Liver (tissue), 3 donors: ENCODE results near the gene KIAA1586.

Source experiments
- ATF3 ChIP-seq: IDR thresholded peaks from 2 replicates; pipeline ENCODE4 v1.6.1; 2016; ENCODE audit warnings: antibody characterized with exemption
- EGR1 ChIP-seq, 2 donors: IDR thresholded peaks; 2 replicates each; pipeline ENCODE4 v1.6.1; 2016 to 2018; ENCODE audit warnings: antibody characterized with exemption in 2 of 2, low read depth in 2 of 2
- GABPA ChIP-seq, 2 donors: IDR thresholded peaks in 1 of 2; conservative IDR thresholded peaks in 1 of 2; 2 replicates each; pipeline ENCODE4 v1.6.1; 2016; ENCODE audit warnings: antibody characterized with exemption in 2 of 2, mild to moderate bottlenecking in 1 of 2, moderate library complexity in 1 of 2
- JUND ChIP-seq, 2 donors: IDR thresholded peaks; 2 replicates each; pipeline ENCODE4 v1.6.1; 2016; ENCODE audit warnings: antibody characterized with exemption in 2 of 2
- MAX ChIP-seq: IDR thresholded peaks from 2 replicates; pipeline ENCODE4 v1.6.1; 2016; ENCODE audit warnings: antibody characterized with exemption
- TAF1 ChIP-seq: conservative IDR thresholded peaks from 2 replicates; pipeline ENCODE4 v1.6.1; 2016; ENCODE audit warnings: antibody characterized with exemption, mild to moderate bottlenecking
- YY1 ChIP-seq: IDR thresholded peaks from 2 replicates; pipeline ENCODE4 v1.6.1; 2016; ENCODE audit warnings: antibody characterized with exemption, mild to moderate bottlenecking
- TF ChIP-seq, protein P1 (sequence below): IDR thresholded peaks from 2 replicates; pipeline ENCODE4 v1.6.1; 2016; ENCODE audit warnings: antibody characterized with exemption
- TF ChIP-seq, protein P2 (sequence below): fragments of 150-350 bp; IDR thresholded peaks from 2 replicates; pipeline ENCODE4 v1.5.1; 2017; ENCODE audit warnings: improper control_type of control experiment, low read depth, low read length; ENCODE audit not compliant: missing input control
- TF ChIP-seq, protein P3 (sequence below): IDR thresholded peaks from 2 replicates; pipeline ENCODE4 v1.6.1; 2016; ENCODE audit warnings: antibody characterized with exemption, mild to moderate bottlenecking
- donor health status: healthy.
- donor health status: healthy.

DNA sequence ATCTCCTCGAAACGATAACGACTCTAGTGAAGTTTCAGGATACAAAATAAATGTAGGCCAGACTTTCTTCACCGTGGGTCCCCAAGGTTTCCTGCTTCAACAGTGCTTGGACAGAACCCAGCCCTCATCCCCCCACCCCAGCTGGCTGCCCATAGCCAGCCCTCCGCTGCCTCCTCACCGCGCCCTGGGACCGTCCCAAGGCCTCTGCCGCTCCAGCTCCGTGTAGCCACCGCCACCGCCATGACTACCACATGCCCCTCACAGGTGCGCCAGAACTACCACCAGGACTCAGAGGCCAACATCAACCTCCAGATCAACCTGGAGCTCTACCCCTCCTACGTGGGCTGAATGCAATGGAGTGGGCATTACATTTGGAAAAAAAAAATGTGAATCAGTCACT lies 42.2 kb upstream of the KIAA1586 start:
- TF ChIP-seq GABPA (IDR thresholded peaks at IDR 0.05 in 1 of 2, conservative IDR thresholded peaks at IDR 0.05 in 1 of 2) = no peak
- TF ChIP-seq, protein P1, sequence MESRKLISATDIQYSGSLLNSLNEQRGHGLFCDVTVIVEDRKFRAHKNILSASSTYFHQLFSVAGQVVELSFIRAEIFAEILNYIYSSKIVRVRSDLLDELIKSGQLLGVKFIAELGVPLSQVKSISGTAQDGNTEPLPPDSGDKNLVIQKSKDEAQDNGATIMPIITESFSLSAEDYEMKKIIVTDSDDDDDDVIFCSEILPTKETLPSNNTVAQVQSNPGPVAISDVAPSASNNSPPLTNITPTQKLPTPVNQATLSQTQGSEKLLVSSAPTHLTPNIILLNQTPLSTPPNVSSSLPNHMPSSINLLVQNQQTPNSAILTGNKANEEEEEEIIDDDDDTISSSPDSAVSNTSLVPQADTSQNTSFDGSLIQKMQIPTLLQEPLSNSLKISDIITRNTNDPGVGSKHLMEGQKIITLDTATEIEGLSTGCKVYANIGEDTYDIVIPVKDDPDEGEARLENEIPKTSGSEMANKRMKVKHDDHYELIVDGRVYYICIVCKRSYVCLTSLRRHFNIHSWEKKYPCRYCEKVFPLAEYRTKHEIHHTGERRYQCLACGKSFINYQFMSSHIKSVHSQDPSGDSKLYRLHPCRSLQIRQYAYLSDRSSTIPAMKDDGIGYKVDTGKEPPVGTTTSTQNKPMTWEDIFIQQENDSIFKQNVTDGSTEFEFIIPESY = no peak
- TF ChIP-seq, protein P2, sequence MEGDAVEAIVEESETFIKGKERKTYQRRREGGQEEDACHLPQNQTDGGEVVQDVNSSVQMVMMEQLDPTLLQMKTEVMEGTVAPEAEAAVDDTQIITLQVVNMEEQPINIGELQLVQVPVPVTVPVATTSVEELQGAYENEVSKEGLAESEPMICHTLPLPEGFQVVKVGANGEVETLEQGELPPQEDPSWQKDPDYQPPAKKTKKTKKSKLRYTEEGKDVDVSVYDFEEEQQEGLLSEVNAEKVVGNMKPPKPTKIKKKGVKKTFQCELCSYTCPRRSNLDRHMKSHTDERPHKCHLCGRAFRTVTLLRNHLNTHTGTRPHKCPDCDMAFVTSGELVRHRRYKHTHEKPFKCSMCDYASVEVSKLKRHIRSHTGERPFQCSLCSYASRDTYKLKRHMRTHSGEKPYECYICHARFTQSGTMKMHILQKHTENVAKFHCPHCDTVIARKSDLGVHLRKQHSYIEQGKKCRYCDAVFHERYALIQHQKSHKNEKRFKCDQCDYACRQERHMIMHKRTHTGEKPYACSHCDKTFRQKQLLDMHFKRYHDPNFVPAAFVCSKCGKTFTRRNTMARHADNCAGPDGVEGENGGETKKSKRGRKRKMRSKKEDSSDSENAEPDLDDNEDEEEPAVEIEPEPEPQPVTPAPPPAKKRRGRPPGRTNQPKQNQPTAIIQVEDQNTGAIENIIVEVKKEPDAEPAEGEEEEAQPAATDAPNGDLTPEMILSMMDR = no peak
- TF ChIP-seq YY1 = no peak
- no peak for TF ChIP-seq ATF3
- TF ChIP-seq TAF1 = no peak
- no peak for TF ChIP-seq JUND (IDR thresholded peaks at IDR 0.05)
- TF ChIP-seq MAX = no peak
- no peak for TF ChIP-seq EGR1 (IDR thresholded peaks at IDR 0.05; ENCODE audit: low read depth in 2 of 2)
- TF ChIP-seq, protein P3, sequence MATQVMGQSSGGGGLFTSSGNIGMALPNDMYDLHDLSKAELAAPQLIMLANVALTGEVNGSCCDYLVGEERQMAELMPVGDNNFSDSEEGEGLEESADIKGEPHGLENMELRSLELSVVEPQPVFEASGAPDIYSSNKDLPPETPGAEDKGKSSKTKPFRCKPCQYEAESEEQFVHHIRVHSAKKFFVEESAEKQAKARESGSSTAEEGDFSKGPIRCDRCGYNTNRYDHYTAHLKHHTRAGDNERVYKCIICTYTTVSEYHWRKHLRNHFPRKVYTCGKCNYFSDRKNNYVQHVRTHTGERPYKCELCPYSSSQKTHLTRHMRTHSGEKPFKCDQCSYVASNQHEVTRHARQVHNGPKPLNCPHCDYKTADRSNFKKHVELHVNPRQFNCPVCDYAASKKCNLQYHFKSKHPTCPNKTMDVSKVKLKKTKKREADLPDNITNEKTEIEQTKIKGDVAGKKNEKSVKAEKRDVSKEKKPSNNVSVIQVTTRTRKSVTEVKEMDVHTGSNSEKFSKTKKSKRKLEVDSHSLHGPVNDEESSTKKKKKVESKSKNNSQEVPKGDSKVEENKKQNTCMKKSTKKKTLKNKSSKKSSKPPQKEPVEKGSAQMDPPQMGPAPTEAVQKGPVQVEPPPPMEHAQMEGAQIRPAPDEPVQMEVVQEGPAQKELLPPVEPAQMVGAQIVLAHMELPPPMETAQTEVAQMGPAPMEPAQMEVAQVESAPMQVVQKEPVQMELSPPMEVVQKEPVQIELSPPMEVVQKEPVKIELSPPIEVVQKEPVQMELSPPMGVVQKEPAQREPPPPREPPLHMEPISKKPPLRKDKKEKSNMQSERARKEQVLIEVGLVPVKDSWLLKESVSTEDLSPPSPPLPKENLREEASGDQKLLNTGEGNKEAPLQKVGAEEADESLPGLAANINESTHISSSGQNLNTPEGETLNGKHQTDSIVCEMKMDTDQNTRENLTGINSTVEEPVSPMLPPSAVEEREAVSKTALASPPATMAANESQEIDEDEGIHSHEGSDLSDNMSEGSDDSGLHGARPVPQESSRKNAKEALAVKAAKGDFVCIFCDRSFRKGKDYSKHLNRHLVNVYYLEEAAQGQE = no peak
